H1 (cell line): ENCODE data around the gene DOCK1. TPM values are rescaled to one million over a fixed set of nuclear protein-coding genes. Genes with fewer than 3 reads are reported as not detected.

Experiments
- CTCF ChIA-PET: fragments of 300-600 bp; sonication (Branson Sonifier 250); formaldehyde crosslinking; loops from one replicate; lab custom pipeline; 2021; ENCODE audit not compliant: partially characterized antibody; lab: Charles Lee
- POLR2A ChIA-PET: fragments of 300-600 bp; sonication (Branson Sonifier 250); formaldehyde crosslinking; loops from one replicate; lab custom pipeline; 2021; ENCODE audit warnings: inconsistent platforms; ENCODE audit not compliant: partially characterized antibody; lab: Charles Lee
- DNase-seq, 2 experiments: peaks; one replicate each; pipeline versions ENCODE4 v3.0.0 to v3.0.0-alpha.2; 2010 to 2022; ENCODE audit warnings: low spot score in 2 of 2, low read depth in 1 of 2, mixed read lengths in 1 of 2
- FAIRE-seq: peaks from 2 replicates; lab custom pipeline; 2011; peaks lifted over from hg19 to GRCh38; lab: Jason Lieb, UNC
- H2AFZ ChIP-seq: 2 replicates; pipeline ENCODE4 v1.8.1; 2012; ENCODE audit warnings: low read length, inconsistent platforms
- H2AK5ac ChIP-seq: 2 replicates; pipeline ENCODE4 v1.6.1; 2013; ENCODE audit warnings: low read depth, low read length
- H2BK120ac ChIP-seq: replicated peaks from 2 replicates; pipeline ENCODE3; 2013; ENCODE audit warnings: low read depth, low read length, inconsistent platforms
- H2BK12ac ChIP-seq: 2 replicates; pipeline ENCODE4 v1.6.1; 2013; ENCODE audit warnings: low read depth, low read length
- H2BK15ac ChIP-seq: 2 replicates; pipeline ENCODE4 v1.6.1; 2013; ENCODE audit warnings: low read length
- H2BK20ac ChIP-seq: 2 replicates; pipeline ENCODE4 v1.6.1; 2013; ENCODE audit warnings: low read length
- H2BK5ac ChIP-seq: 2 replicates; pipeline ENCODE4 v1.6.1; 2013; ENCODE audit warnings: low read depth, low read length
- H3K14ac ChIP-seq: 2 replicates; pipeline ENCODE4 v1.6.1; 2013; ENCODE audit warnings: inconsistent platforms; ENCODE audit not compliant: insufficient read length
- H3K18ac ChIP-seq: 2 replicates; pipeline ENCODE4 v1.6.1; 2013; ENCODE audit warnings: low read length; ENCODE audit errors: extremely low read depth
- H3K23ac ChIP-seq: 2 replicates; pipeline ENCODE4 v1.6.1; 2013; ENCODE audit warnings: inconsistent platforms; ENCODE audit not compliant: insufficient read length
- H3K23me2 ChIP-seq: 2 replicates; pipeline ENCODE4 v1.6.1; 2013; ENCODE audit warnings: low read depth, low read length
- H3K27ac ChIP-seq: 2 replicates; pipeline ENCODE4 v1.6.1; 2011; ENCODE audit warnings: low read depth, low read length, inconsistent platforms
- H3K27me3 ChIP-seq, 4 experiments: replicated peaks in 1 of 4; 1 replicate in 1 of 4; 2 replicates in 3 of 4; pipeline versions ENCODE4 v1.6.1 to v1.8.1; 2011 to 2013; ENCODE audit warnings: low read length in 3 of 4, mild to moderate bottlenecking in 3 of 4, inconsistent platforms in 2 of 4, mixed read lengths in 2 of 4, moderate library complexity in 1 of 4; ENCODE audit not compliant: control insufficient read depth in 3 of 4, insufficient read depth in 3 of 4; ENCODE audit errors: extremely low read depth in 1 of 4
- H3K36me3 ChIP-seq, 4 experiments: 2 replicates each; pipeline versions ENCODE4 v1.6.1 to v1.8.1; 2011 to 2013; ENCODE audit warnings: mild to moderate bottlenecking in 4 of 4, low read length in 3 of 4, moderate library complexity in 2 of 4, control low read depth in 1 of 4, inconsistent platforms in 1 of 4; ENCODE audit not compliant: insufficient read depth in 4 of 4, control insufficient read depth in 2 of 4
- H3K4ac ChIP-seq: replicated peaks from 2 replicates; pipeline ENCODE3; 2013; ENCODE audit warnings: low read length, low read depth, mixed read lengths, inconsistent platforms; ENCODE audit not compliant: insufficient read length
- H3K4me1 ChIP-seq, 4 experiments: replicated peaks in 1 of 4; 1 replicate in 1 of 4; 2 replicates in 3 of 4; pipeline versions ENCODE4 v1.6.1 to v1.8.1; 2011 to 2013; ENCODE audit warnings: low read length in 3 of 4, inconsistent platforms in 2 of 4, mixed read lengths in 1 of 4; ENCODE audit not compliant: insufficient read depth in 4 of 4, control insufficient read depth in 3 of 4
- H3K4me2 ChIP-seq, 2 experiments: 2 replicates each; pipeline versions ENCODE4 v1.6.1 to v1.8.1; 2011 to 2013; ENCODE audit warnings: low read depth in 2 of 2, low read length in 2 of 2, control low read depth in 1 of 2, inconsistent platforms in 1 of 2, mild to moderate bottlenecking in 1 of 2; ENCODE audit not compliant: insufficient read depth in 1 of 2
- H3K4me3 ChIP-seq, 4 experiments: fragments of 200-600, 300-600 bp in 1 of 4; sonication (generic), shearing (Covaris generic), sonication (Bioruptor Twin) in 1 of 4; 2 replicates each; pipeline versions ENCODE4 v1.5.1 to v1.8.1; 2011 to 2016; ENCODE audit warnings: low read length in 4 of 4, low read depth in 3 of 4, control low read depth in 2 of 4, inconsistent platforms in 2 of 4, mild to moderate bottlenecking in 2 of 4, mixed read lengths in 1 of 4, moderate library complexity in 1 of 4; ENCODE audit not compliant: insufficient read depth in 2 of 4; ENCODE audit errors: extremely low read depth in 1 of 4
- H3K56ac ChIP-seq: replicated peaks from 2 replicates; pipeline ENCODE3; 2013; ENCODE audit warnings: low read depth, mild to moderate bottlenecking, mixed read lengths, low read length, inconsistent platforms; ENCODE audit not compliant: insufficient read length
- H3K79me1 ChIP-seq: 2 replicates; pipeline ENCODE4 v1.6.1; 2013; ENCODE audit warnings: low read depth, low read length, control low read depth
- H3K79me2 ChIP-seq, 2 experiments: 2 replicates each; pipeline versions ENCODE4 v1.6.1 to v1.8.1; 2012 to 2013; ENCODE audit warnings: low read length in 2 of 2, mild to moderate bottlenecking in 2 of 2, inconsistent platforms in 1 of 2; ENCODE audit not compliant: insufficient read depth in 2 of 2, control insufficient read depth in 1 of 2
- H3K9ac ChIP-seq, 4 experiments: replicated peaks in 1 of 4; 1 replicate in 1 of 4; 2 replicates in 3 of 4; pipeline versions ENCODE4 v1.6.1 to v1.8.1; 2011 to 2013; ENCODE audit warnings: low read depth in 3 of 4, low read length in 3 of 4, control low read depth in 2 of 4, mild to moderate bottlenecking in 2 of 4, moderate library complexity in 2 of 4, inconsistent platforms in 1 of 4; ENCODE audit errors: extremely low read depth in 1 of 4
- H3K9me3 ChIP-seq, 2 experiments: 2 replicates each; pipeline versions ENCODE4 v1.6.1 to v1.8.1; 2012 to 2013; ENCODE audit warnings: mild to moderate bottlenecking in 2 of 2, moderate library complexity in 2 of 2, control low read depth in 1 of 2, inconsistent platforms in 1 of 2, low read depth in 1 of 2, low read length in 1 of 2, mixed read lengths in 1 of 2; ENCODE audit not compliant: insufficient read depth in 2 of 2
- H4K20me1 ChIP-seq, 2 experiments: replicated peaks in 1 of 2; 2 replicates each; pipeline versions ENCODE3 to v1.8.1; 2011 to 2013; ENCODE audit warnings: inconsistent platforms in 2 of 2, low read length in 2 of 2, mild to moderate bottlenecking in 1 of 2; ENCODE audit not compliant: insufficient read depth in 2 of 2, control insufficient read depth in 1 of 2
- H4K5ac ChIP-seq: 2 replicates; pipeline ENCODE4 v1.6.1; 2013; ENCODE audit warnings: low read length, low read depth, mixed read lengths, inconsistent platforms; ENCODE audit not compliant: insufficient read length
- H4K8ac ChIP-seq: 2 replicates; pipeline ENCODE4 v1.8.0; 2013; ENCODE audit warnings: mild to moderate bottlenecking, moderate library complexity, low read length, inconsistent platforms; ENCODE audit not compliant: insufficient read depth; ENCODE audit errors: extremely low read depth
- H4K91ac ChIP-seq: replicated peaks from 2 replicates; pipeline ENCODE3; 2013; ENCODE audit warnings: low read length, mixed read lengths, inconsistent platforms; ENCODE audit not compliant: insufficient read length
- ASH2L ChIP-seq: fragments of 200-600, 300-600 bp; sonication (generic); IDR thresholded peaks from one replicate; pipeline ENCODE4 v1.7.1; 2017; ENCODE audit warnings: low read length
- BRCA1 ChIP-seq: IDR thresholded peaks from 2 replicates; pipeline ENCODE4 v1.6.1; 2012; ENCODE audit warnings: low read depth, low read length, improper control_type of control experiment
- CREB1 ChIP-seq: IDR thresholded peaks from 2 replicates; pipeline ENCODE4 v1.6.1; 2012; ENCODE audit warnings: inconsistent platforms
- CTBP2 ChIP-seq: IDR thresholded peaks from 2 replicates; pipeline ENCODE4 v1.7.0; 2011; ENCODE audit warnings: borderline replicate concordance, mild to moderate bottlenecking, moderate library complexity, mixed read lengths, low read length; ENCODE audit not compliant: insufficient read depth, insufficient read length
- EP300 ChIP-seq, 2 experiments: IDR thresholded peaks; 1 replicate in 1 of 2; 2 replicates in 1 of 2; pipeline ENCODE4 v1.6.1; 2011 to 2012; ENCODE audit warnings: low read depth in 2 of 2, low read length in 2 of 2, mild to moderate bottlenecking in 2 of 2, borderline replicate concordance in 1 of 2, inconsistent platforms in 1 of 2, moderate library complexity in 1 of 2
- FOSL1 ChIP-seq: IDR thresholded peaks from 2 replicates; pipeline ENCODE4 v1.6.1; 2011; ENCODE audit warnings: mild to moderate bottlenecking, low read depth, low read length, moderate library complexity; ENCODE audit not compliant: insufficient read depth
- PHF8 ChIP-seq: fragments of 200-600 bp; sonication (generic); conservative IDR thresholded peaks from 2 replicates; pipeline ENCODE4 v1.7.1; 2012; ENCODE audit warnings: low read depth, mild to moderate bottlenecking, inconsistent platforms, low read length, moderate library complexity
- POLR2AphosphoS5 ChIP-seq: IDR thresholded peaks from 2 replicates; pipeline ENCODE4 v1.6.1; 2011; ENCODE audit warnings: low read depth, low read length
- POU5F1 ChIP-seq: IDR thresholded peaks from 2 replicates; pipeline ENCODE4 v1.6.1; 2011; ENCODE audit warnings: low read depth, mild to moderate bottlenecking, low read length, moderate library complexity
- SIX5 ChIP-seq: IDR thresholded peaks from 2 replicates; pipeline ENCODE4 v1.6.1; 2011; ENCODE audit warnings: mild to moderate bottlenecking, low read depth, low read length
- SP4 ChIP-seq: IDR thresholded peaks from 2 replicates; pipeline ENCODE4 v1.6.1; 2012; ENCODE audit warnings: low read length, inconsistent platforms
- SRF ChIP-seq: IDR thresholded peaks from 2 replicates; pipeline ENCODE4 v1.6.1; 2011; ENCODE audit warnings: mild to moderate bottlenecking, low read depth, low read length, moderate library complexity
- TAF7 ChIP-seq: optimal IDR thresholded peaks from 2 replicates; pipeline ENCODE3; 2011; ENCODE audit warnings: low read depth, mild to moderate bottlenecking, inconsistent platforms, low read length, moderate library complexity, borderline replicate concordance
- YY1 ChIP-seq: IDR thresholded peaks from 2 replicates; pipeline ENCODE4 v1.6.1; 2011; ENCODE audit warnings: low read depth, mild to moderate bottlenecking, low read length
- WGBS, 2 experiments: shearing (Covaris generic) in 1 of 2; methylation state at CpG; one replicate each; pipeline versions ENCODE4 v1.1.6 to v1.1.7; 2013 to 2015; ENCODE audit warnings: low lambda C conversion rate in 2 of 2, mixed read lengths in 2 of 2, inconsistent platforms in 1 of 2, low coverage in 1 of 2, missing lambda C conversion rate in 1 of 2; ENCODE audit not compliant: insufficient replicate concordance in 2 of 2, insufficient coverage in 1 of 2, insufficient read length in 1 of 2; ENCODE audit errors: extremely low coverage in 1 of 2, missing lambda C conversion rate in 1 of 2; 5-methylcytosine and 5-hydroxymethylcytosine counted together
- polyA plus RNA-seq, 7 experiments: library from polyadenylated mRNA; depleted of rRNA in 3 of 7; stranded (reverse) in 5 of 7; unstranded in 2 of 7; fragments of >200 nt in 5 of 7; fragments of 200-250 nt in 2 of 7; gene quantifications; 1 replicate in 5 of 7; 2 replicates in 1 of 7; 4 replicates in 1 of 7; pipeline versions ENCODE4 v1.2.1 to v1.2.3, GENCODE V29; 2011 to 2013; ENCODE audit warnings: missing spikeins in 2 of 7, mixed read lengths in 2 of 7
- total RNA-seq: library from RNA; stranded (reverse); fragmentation: NEBNext Ultra II Directional; extraction: Animal tissue kit (Norgen Biotek cat#: 25700); gene quantifications from 2 replicates; pipeline ENCODE4 v1.2.1, GENCODE V29; 2021
- TF ChIP-seq, protein P1 (sequence below): IDR thresholded peaks from 2 replicates; pipeline ENCODE4 v1.6.1; 2012; ENCODE audit warnings: inconsistent platforms

DOCK1 gene
- total and polyA plus RNA-seq, 2 of the 8 experiments (the other 6 are each of a cell fraction or from before 2014, with no cell fraction given): 11.6 to 53.0 TPM

DNA sequence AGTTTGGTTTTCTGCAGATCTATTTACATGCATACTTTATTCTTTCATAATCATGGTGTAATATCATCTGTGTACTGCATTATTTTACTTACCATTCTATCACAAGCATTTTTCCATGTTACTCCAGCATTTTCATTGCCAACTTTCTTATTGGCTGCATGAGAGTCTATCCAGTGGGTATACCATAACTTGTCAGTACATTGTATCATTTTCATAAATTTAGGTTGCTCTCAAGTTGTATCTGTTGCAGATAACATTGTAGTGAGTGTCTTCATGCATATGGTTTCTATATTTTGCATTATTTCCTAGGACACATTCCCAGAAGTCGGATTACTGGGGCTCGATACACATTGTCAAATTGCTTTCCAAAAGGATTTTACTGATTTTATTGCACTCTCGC is 378.3 kb downstream of the DOCK1 start:
- TF ChIP-seq, protein P1, sequence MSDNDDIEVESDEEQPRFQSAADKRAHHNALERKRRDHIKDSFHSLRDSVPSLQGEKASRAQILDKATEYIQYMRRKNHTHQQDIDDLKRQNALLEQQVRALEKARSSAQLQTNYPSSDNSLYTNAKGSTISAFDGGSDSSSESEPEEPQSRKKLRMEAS: no peak
- TF ChIP-seq SIX5: no peak
- no peak for TF ChIP-seq FOSL1
- no peak for TF ChIP-seq EP300 (IDR thresholded peaks at IDR 0.05; ENCODE audit: borderline replicate concordance in 1 of 2, low read depth in 2 of 2, low read length in 2 of 2)
- TF ChIP-seq SP4: no peak
- no peak for TF ChIP-seq POLR2AphosphoS5
- no peak for TF ChIP-seq PHF8
- TF ChIP-seq TAF7: no peak
- TF ChIP-seq CREB1: no peak
- TF ChIP-seq CTBP2: no peak
- no peak for TF ChIP-seq YY1
- TF ChIP-seq BRCA1: no peak
- no peak for TF ChIP-seq ASH2L
- no peak for TF ChIP-seq SRF
- no peak for TF ChIP-seq POU5F1
- H3K56ac ChIP-seq: no peak overlapping the region
- H4K5ac ChIP-seq: no peak overlapping the region
- peaks cover 17 to 19% of the 10 kb centered on the region in 2 experiments for H3K9me3 ChIP-seq
- no peak overlapping the region for H2AK5ac ChIP-seq
- H2BK12ac ChIP-seq: no peak overlapping the region
- DNase-seq: no peak
- H3K14ac ChIP-seq: no peak overlapping the region
- H3K27me3 ChIP-seq: no peaks in the 10 kb centered on the region
- H3K4me1 ChIP-seq: no peaks in the 10 kb centered on the region
- H3K79me1 ChIP-seq: no peaks in the 10 kb centered on the region; the same call in 1 of the 2 replicates
- H3K79me2 ChIP-seq: no peaks in the 10 kb centered on the region
- H2AFZ ChIP-seq: no peak overlapping the region
- peaks cover 0 to 5% (median 0%) of the 10 kb centered on the region in 4 experiments; a peak in 4 of 8 replicates for H3K36me3 ChIP-seq
- H4K20me1 ChIP-seq: no peaks in the 10 kb centered on the region
- POLR2A ChIA-PET: no interaction called here
- 80% methylated on average over 3 of the region's 3 CpGs; no CpG with 5 or more reads in 1 of the 2 experiments for whole genome bisulfite sequencing, 2 experiments
- H3K23me2 ChIP-seq: no peaks in the 10 kb centered on the region
- H2BK120ac ChIP-seq: no peak overlapping the region
- H3K18ac ChIP-seq: no peak overlapping the region
- no peak overlapping the region for H3K23ac ChIP-seq
- no peak overlapping the region for H3K9ac ChIP-seq
- no peak overlapping the region for H2BK5ac ChIP-seq
- no peak overlapping the region for H3K4ac ChIP-seq
- H2BK15ac ChIP-seq: no peak overlapping the region
- H3K27ac ChIP-seq: no peak overlapping the region
- FAIRE-seq: no peak
- H3K4me2 ChIP-seq: no peak overlapping the region
- H4K91ac ChIP-seq: no peak overlapping the region
- H4K8ac ChIP-seq: no peak overlapping the region
- H2BK20ac ChIP-seq: no peak overlapping the region
- H3K4me3 ChIP-seq: no peak overlapping the region
- CTCF ChIA-PET: interaction anchor here (1.0 kb wide), 1 partner anchor 241 kb away, joined by 3 read pairs; no protein-coding TSS in a partner anchor
